SK-N-DZ (cell line): ENCODE results near the gene KCTD11.

Experiments used
- DNase-seq: peaks from one replicate; pipeline ENCODE4 v3.0.0-alpha.2; 2015; ENCODE audit warnings: low spot score
- small RNA-seq, 2 experiments: library from RNA; depleted of rRNA; stranded (forward); fragments of <200 nt; gene quantifications; one replicate each; pipeline ENCODE3, GENCODE V24; 2014

KCTD11 gene

GRCh38 chr17:7403977-7404736 lies 52.2 kb downstream of the KCTD11 start, which contains the start of gene TMEM256:
Gene TMEM256 (minus strand): TSS chr17:7404097. CDS start chr17:7404084, 13 bp downstream.
- peak; percentile 100 for DNase-seq

Small RNAs within 50 kb of the gene (small RNA-seq; reads per million reads assigned to genes)
- gene AC026954.2, result 0 reads per million in 2 experiments
